GM23338 (cell line): ENCODE results near the gene GAK.

Experiments
- CTCF ChIP-seq, 2 experiments: fragments of 200-600 bp in 1 of 2; sonication (generic) in 1 of 2; conservative IDR thresholded peaks; 2 replicates each; pipeline versions ENCODE4 v1.5.1 to v1.6.1; 2016 to 2017; ENCODE audit warnings: antibody characterized with exemption in 2 of 2, low read depth in 2 of 2, mild to moderate bottlenecking in 2 of 2, moderate library complexity in 1 of 2
- EZH2 ChIP-seq: fragments of 200-600 bp; sonication (generic); IDR thresholded peaks from one replicate; pipeline ENCODE4 v1.8.0; 2017; ENCODE audit warnings: antibody characterized with exemption, mild to moderate bottlenecking, low read depth; ENCODE audit not compliant: unreplicated experiment
- POLR2AphosphoS5 ChIP-seq: IDR thresholded peaks from 2 replicates; pipeline ENCODE4 v1.6.1; 2016; ENCODE audit warnings: antibody characterized with exemption, low read depth
- REST ChIP-seq: IDR thresholded peaks from one replicate; pipeline ENCODE4 v1.6.1; 2018; ENCODE audit warnings: antibody characterized with exemption; ENCODE audit not compliant: unreplicated experiment

- TF ChIP-seq CTCF (conservative IDR thresholded peaks at IDR 0.05; ENCODE audit: low read depth in 2 of 2) = peak; percentile 17 to 47; a peak in 3 of 4 replicates
- no peak for TF ChIP-seq EZH2
- TF ChIP-seq POLR2AphosphoS5 = no peak
- no peak for TF ChIP-seq REST
Observed at GRCh38 chr4:880684-881405, 51.3 kb downstream of the GAK start.
